ENCODE data around the gene NPAS3.

NPAS3 gene

GRCh38 chr14:33103966-33104365 lies 165.3 kb downstream of the NPAS3 start:
- DNase-seq (ENCODE audit: extremely low read depth, low read depth), result no peak
- H3K4me3 ChIP-seq (replicated peaks; ENCODE audit: low read depth, low read length), result no peak overlapping the region
- TF ChIP-seq CTCF (IDR thresholded peaks at IDR 0.05; ENCODE audit: low read depth, low read length, missing control alignments), result no peak

GRCh38 chr14:33110737-33111443 lies 172.2 kb downstream of the NPAS3 start:
- TF ChIP-seq CTCF (IDR thresholded peaks at IDR 0.05; ENCODE audit: low read depth, low read length, missing control alignments), result no peak
- H3K4me3 ChIP-seq (replicated peaks; ENCODE audit: low read depth, low read length), result no peak overlapping the region
- no peak for DNase-seq (ENCODE audit: extremely low read depth, low read depth)

- H3K4me3 ChIP-seq (replicated peaks; ENCODE audit: low read depth, low read length), result no peak overlapping the region
- no peak for DNase-seq (ENCODE audit: extremely low read depth, low read depth)
- TF ChIP-seq CTCF (IDR thresholded peaks at IDR 0.05; ENCODE audit: low read depth, low read length, missing control alignments), result no peak
Observed at GRCh38 chr14:33114331-33114730, 175.7 kb downstream of the NPAS3 start.

GRCh38 chr14:33118668-33119067 lies 180.0 kb downstream of the NPAS3 start:
- no peak for DNase-seq (ENCODE audit: extremely low read depth, low read depth)
- H3K4me3 ChIP-seq (replicated peaks; ENCODE audit: low read depth, low read length), result no peak overlapping the region
- no peak for TF ChIP-seq CTCF (IDR thresholded peaks at IDR 0.05; ENCODE audit: low read depth, low read length, missing control alignments)

- DNase-seq (ENCODE audit: extremely low read depth, low read depth), result no peak
- no peak for TF ChIP-seq CTCF (IDR thresholded peaks at IDR 0.05; ENCODE audit: low read depth, low read length, missing control alignments)
- no peak overlapping the region for H3K4me3 ChIP-seq (replicated peaks; ENCODE audit: low read depth, low read length)
Observed at GRCh38 chr14:33120341-33120740, 181.7 kb downstream of the NPAS3 start.

- DNase-seq (ENCODE audit: extremely low read depth, low read depth), result no peak
- no peak for TF ChIP-seq CTCF (IDR thresholded peaks at IDR 0.05; ENCODE audit: low read depth, low read length, missing control alignments)
- H3K4me3 ChIP-seq (replicated peaks; ENCODE audit: low read depth, low read length), result no peak overlapping the region
Observed at GRCh38 chr14:33120966-33121365, 182.3 kb downstream of the NPAS3 start.

- no peak for TF ChIP-seq CTCF (IDR thresholded peaks at IDR 0.05; ENCODE audit: low read depth, low read length, missing control alignments)
- H3K4me3 ChIP-seq (replicated peaks; ENCODE audit: low read depth, low read length), result no peak overlapping the region
- no peak for DNase-seq (ENCODE audit: extremely low read depth, low read depth)
Observed at GRCh38 chr14:33123281-33123680, 184.6 kb downstream of the NPAS3 start.
